GM18867 (cell line): ENCODE data around the gene TBC1D24.
"Not testable (repeated sequence)": the region's sequence is repeated elsewhere in the genome, so short reads cannot be mapped to it uniquely, and the experiment has no call there.

Experiments
- ATAC-seq: cut with Tn5 transposase; IDR thresholded peaks from one replicate; pipeline ENCODE4 v1.9.1; 2021; ENCODE audit warnings: mild to moderate bottlenecking, moderate library complexity; ENCODE audit not compliant: unreplicated experiment

The TBC1D24 gene

DNA sequence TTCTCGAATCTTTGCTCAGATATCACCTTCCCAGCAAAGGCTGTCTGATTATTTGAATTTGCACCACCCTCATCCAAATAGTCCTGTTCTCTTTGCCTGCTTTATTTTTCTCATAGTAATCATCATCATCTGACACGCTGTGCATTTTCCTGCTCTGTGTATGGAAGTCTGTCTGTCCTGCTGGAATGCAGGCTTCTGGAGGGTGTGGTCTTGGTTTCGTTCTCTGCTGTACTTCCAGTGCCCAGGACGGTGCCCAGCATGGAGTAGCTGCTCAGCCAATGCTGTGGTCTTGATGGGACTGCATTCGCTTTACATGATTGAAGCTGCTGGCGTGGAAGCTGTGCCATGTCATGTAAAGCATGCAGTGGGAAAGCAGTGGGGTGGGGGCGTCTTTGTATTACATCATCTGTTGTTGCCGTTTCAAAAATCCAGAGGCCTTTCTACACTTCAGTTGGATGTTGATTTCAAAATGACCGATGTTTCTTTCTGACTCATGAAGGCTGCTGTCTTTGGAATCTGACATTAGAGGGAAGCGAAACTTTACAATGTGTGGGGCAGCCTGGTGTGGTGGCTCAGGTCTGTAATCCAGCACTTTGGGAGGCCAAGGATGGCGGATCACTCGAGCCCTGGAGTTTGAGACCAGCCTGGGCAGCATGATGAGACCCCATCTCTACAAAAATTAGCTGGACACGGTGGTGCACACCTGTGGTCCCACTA lies 79.9 kb downstream of the TBC1D24 start:
- not testable (repeated sequence) for ATAC-seq
